ENCODE data around the gene BTBD19. TPM values are rescaled to one million over a fixed set of nuclear protein-coding genes. Genes with fewer than 3 reads are reported as not detected.
"Not testable (repeated sequence)": the region's sequence is repeated elsewhere in the genome, so short reads cannot be mapped to it uniquely, and the experiment has no call there.

Gene BTBD19
- total RNA-seq, 1 donor from 2014 or later, result 8.7 TPM

DNA sequence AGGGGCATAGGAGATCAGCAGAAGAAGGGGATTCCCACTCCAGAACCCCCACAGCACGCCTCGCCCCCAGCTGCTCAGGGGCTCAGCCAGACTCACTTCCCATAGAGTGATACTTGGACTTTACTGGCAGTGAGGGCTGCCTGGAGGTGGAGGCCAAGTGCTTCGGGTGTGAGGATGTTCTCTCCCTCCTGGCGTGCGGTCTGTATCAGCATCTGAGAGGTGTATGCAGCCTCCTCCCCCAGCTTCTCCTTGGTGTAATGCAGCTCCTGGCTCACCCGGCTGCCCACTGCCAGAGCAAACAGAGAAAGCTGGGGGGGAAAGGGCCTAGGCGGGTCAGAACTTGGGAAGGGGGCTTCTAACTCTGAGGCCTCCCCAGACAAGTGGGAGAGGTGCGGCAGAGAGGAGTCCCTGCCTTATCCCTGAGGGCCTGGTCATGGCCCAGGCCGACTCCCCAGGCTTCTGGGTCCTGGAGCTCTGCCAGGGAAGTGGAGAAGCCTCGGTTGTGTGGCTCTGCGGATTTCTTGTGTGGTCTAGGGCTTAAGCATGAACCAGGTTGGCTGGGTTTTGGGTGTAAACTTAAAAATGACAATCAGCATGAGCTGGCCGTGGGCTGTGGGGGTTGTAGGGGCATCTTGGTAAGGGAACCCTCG is 23.9 kb downstream of the BTBD19 start:
- Histone ChIP-seq H3K36me3 (no peaks in the 10 kb centered on the region), H3K27me3 (ENCODE audit: low read depth) (no peaks in the 10 kb centered on the region), H3K4me3 (no peak overlapping the region), H3K9me3 (no peaks in the 10 kb centered on the region), H3K4me1 (peaks cover 26% of the 10 kb centered on the region), H3K27ac (no peak overlapping the region)
- intact Hi-C loops (cut with DNase I), result no loop called here
- DNase-seq (no peak), ATAC-seq (no peak)
- TF ChIP-seq, protein P1, sequence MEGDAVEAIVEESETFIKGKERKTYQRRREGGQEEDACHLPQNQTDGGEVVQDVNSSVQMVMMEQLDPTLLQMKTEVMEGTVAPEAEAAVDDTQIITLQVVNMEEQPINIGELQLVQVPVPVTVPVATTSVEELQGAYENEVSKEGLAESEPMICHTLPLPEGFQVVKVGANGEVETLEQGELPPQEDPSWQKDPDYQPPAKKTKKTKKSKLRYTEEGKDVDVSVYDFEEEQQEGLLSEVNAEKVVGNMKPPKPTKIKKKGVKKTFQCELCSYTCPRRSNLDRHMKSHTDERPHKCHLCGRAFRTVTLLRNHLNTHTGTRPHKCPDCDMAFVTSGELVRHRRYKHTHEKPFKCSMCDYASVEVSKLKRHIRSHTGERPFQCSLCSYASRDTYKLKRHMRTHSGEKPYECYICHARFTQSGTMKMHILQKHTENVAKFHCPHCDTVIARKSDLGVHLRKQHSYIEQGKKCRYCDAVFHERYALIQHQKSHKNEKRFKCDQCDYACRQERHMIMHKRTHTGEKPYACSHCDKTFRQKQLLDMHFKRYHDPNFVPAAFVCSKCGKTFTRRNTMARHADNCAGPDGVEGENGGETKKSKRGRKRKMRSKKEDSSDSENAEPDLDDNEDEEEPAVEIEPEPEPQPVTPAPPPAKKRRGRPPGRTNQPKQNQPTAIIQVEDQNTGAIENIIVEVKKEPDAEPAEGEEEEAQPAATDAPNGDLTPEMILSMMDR (IDR thresholded peaks at IDR 0.05), result no peak

DNA sequence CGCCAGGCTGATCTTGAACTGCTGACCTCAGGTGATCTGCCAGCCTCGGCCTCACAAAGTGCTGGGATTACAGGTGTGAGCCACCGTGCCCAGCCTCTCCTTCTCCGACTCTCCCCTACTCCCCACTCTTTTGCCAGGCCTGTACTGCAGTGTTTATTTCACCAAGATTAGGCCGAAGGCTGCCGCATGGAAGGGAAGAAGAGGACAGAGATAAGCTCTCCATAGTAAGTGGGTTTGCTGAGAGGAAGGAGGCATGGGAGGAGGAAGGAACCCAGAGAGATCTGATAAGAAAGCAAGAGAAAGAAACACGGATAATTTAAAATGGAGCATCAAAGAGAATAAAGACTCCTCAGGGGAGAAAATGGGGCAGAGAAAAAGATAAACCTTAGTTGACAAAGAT is 26.0 kb downstream of the BTBD19 start:
- Histone ChIP-seq H3K9me3 (no peaks in the 10 kb centered on the region), H3K4me1 (peaks cover 26% of the 10 kb centered on the region), H3K36me3 (no peaks in the 10 kb centered on the region), H3K27ac (no peak overlapping the region), H3K4me3 (no peak overlapping the region), H3K27me3 (ENCODE audit: low read depth) (no peaks in the 10 kb centered on the region)
- TF ChIP-seq, protein P1 (IDR thresholded peaks at IDR 0.05), result no peak
- no peak for DNase-seq
- ATAC-seq, result no peak
- intact Hi-C loops (cut with DNase I), result no loop called here

DNA sequence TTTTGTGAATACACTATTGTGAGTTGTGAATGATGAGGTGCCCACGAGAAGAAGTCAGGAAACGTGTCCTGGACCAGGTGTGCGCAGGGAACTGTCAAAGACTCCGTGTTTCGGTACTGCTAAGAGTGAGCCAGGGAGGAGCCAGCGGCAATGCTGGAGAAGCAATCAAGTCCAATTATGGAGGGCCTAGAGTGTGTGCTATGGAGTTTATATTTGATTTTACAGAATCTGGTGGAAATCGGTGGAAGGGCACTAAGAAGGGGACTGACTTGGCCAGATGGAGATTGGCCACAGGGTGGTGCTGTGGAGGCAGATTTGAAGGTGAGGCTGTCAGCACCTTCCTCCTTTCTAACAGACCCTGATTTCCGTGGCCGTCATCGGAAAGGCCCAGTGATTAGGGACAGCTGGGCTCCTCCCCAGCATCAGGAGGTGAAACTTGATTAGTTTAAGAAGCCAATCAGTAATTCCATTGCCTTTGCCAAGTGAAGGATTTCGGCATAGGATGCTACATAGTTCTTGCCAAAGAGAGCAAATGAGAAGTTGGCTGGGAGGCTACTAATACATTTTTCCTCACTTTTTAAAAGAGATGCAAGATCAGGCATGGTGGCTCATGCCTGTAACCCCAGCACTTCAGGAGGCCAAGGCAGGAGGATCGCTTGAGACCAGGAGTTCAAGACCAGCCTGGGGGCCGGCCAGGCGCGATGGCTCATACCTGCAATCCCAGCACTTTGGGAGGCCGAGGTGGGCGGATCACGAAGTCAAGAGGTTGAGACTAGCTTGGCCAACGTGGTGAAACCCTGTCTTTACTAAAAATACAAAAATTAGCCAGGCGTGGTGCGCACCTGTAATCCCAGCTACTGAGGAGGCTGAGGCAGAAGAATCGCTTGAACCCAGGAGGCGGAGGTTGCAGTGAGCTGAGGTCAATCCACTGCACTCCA is 27.7 kb downstream of the BTBD19 start:
- no peaks in the 10 kb centered on the region for H3K27me3 ChIP-seq (ENCODE audit: low read depth)
- H3K36me3 ChIP-seq, result no peaks in the 10 kb centered on the region
- ATAC-seq (peak; percentile 84 to 89), DNase-seq (peak; percentile 87)
- intact Hi-C loops (cut with DNase I), result no loop called here
- peaks cover 17% of the 10 kb centered on the region for H3K4me1 ChIP-seq
- TF ChIP-seq, protein P1 (IDR thresholded peaks at IDR 0.05), result peak; percentile 85
- no peaks in the 10 kb centered on the region for H3K9me3 ChIP-seq
- H3K4me3 ChIP-seq, result no peak overlapping the region
- no peak overlapping the region for H3K27ac ChIP-seq

DNA sequence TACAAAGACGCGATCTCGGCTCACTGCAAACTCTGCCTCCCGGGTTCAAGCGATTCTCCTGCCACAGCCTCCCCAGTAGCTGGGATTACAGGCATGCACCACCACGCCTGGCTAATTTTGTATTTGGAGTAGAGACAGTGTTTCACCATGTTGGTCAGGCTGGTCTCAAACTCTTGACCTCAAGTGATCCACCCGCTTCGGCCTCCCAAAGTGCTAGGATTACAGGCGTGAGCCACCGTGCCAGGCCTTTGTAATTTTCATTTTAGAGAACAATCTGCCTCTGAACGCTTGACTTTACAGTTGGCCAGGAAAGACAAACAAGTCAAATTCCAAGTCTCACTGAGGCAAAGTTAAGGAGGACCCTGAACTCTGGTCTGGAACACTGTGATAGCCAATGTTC is 30.0 kb downstream of the BTBD19 start:
- DNase-seq; H3K27me3 ChIP-seq (ENCODE audit: low read depth); ATAC-seq; H3K36me3 ChIP-seq; H3K27ac ChIP-seq; H3K9me3 ChIP-seq; H3K4me3 ChIP-seq; intact Hi-C loops (cut with DNase I): not testable (repeated sequence)
- H3K4me1 ChIP-seq, result peaks cover 17% of the 10 kb centered on the region

DNA sequence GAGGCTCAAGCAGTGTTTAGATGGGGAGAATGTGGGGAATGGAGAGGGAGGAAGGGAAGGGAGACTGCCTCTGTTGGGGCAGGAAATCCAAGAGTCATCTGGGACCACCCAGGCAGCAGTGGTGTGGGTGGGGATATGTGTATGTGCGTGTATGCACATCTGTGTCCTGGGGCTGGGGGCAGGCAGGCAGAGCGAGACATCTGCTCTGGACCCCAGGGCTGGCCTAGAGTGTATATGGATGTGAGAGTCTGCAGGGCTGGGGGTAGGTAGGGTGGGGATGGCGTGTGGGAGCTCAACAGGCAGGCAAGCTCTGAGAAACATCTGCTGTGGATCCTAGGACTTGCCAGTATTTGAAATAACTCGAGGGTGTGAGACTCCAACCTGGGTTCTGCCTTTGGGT is 31.3 kb downstream of the BTBD19 start:
- no peak overlapping the region for H3K4me3 ChIP-seq
- TF ChIP-seq, protein P1 (IDR thresholded peaks at IDR 0.05), result no peak
- no peaks in the 10 kb centered on the region for H3K36me3 ChIP-seq
- ATAC-seq, result no peak
- H3K4me1 ChIP-seq, result peaks cover 21% of the 10 kb centered on the region
- intact Hi-C loops (cut with DNase I), result no loop called here
- no peaks in the 10 kb centered on the region for H3K9me3 ChIP-seq
- H3K27me3 ChIP-seq (ENCODE audit: low read depth), result no peaks in the 10 kb centered on the region
- DNase-seq, result no peak
- no peak overlapping the region for H3K27ac ChIP-seq

DNA sequence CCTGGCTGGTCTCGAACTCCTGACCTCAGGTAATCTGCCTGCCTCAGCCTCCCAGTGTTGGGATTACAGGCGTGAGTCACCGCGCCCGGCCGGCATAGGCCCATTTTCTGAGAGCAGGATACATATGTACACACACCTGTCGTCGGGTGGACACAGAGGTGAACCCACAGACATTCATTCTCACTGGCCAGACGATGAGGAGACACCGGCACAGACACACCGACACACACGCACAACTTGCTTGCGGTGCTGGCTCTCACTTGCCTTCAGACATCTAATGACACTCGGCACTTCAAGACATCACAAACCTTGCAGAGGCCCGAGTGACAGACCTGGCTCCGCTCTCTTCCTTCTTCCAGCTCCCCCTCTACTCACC is 34.2 kb downstream of the BTBD19 start:
- Histone ChIP-seq H3K4me1 (peaks cover 13% of the 10 kb centered on the region), H3K36me3 (no peaks in the 10 kb centered on the region), H3K27ac (no peak overlapping the region), H3K27me3 (ENCODE audit: low read depth) (no peaks in the 10 kb centered on the region), H3K4me3 (peak overlapping the region; percentile 55), H3K9me3 (no peaks in the 10 kb centered on the region)
- TF ChIP-seq, protein P1 (IDR thresholded peaks at IDR 0.05), result no peak
- intact Hi-C loops (cut with DNase I), result no loop called here
- DNase-seq (no peak), ATAC-seq (no peak)

Measured in lower lobe of right lung (tissue), 2 donors.